A673 (cell line): Measurements from ENCODE around the gene SMIM5. TPM values are rescaled to one million over a fixed set of nuclear protein-coding genes. Genes with fewer than 3 reads are reported as not detected.

ENCODE experiments used
- BruUV-seq: library from RNA; stranded (reverse); fragments of 400-500 nt; replicated peaks from 2 replicates; lab custom pipeline; 2021; lab: Mats Ljungman, UMichigan
- CTCF ChIA-PET: fragments of 300-600 bp; sonication (Branson Sonifier 250); formaldehyde crosslinking; loops from one replicate; lab custom pipeline; 2022; ENCODE audit warnings: antibody characterized with exemption; lab: Charles Lee
- POLR2A ChIA-PET: fragments of 300-600 bp; sonication (Branson Sonifier 250); formaldehyde crosslinking; loops from one replicate; lab custom pipeline; 2022; ENCODE audit warnings: antibody characterized with exemption; ENCODE audit not compliant: low non-redundant PET; lab: Charles Lee
- DNase-seq: peaks from one replicate; pipeline ENCODE4 v3.0.0-alpha.2; 2015; ENCODE audit warnings: low spot score
- H3K27ac ChIP-seq: fragments of 200-600 bp; sonication (generic); 2 replicates; pipeline ENCODE4 v1.5.1; 2016; ENCODE audit warnings: mixed run types, low read depth, mild to moderate bottlenecking, mixed read lengths, antibody characterized with exemption, low read length; ENCODE audit not compliant: poor library complexity, severe bottlenecking
- H3K27me3 ChIP-seq: fragments of 200-600 bp; sonication (generic); replicated peaks from 2 replicates; pipeline ENCODE4 v1.6.1; 2017; ENCODE audit warnings: mixed run types, low read depth, mild to moderate bottlenecking, mixed read lengths, antibody characterized with exemption, low read length; ENCODE audit not compliant: insufficient read depth, poor library complexity
- H3K36me3 ChIP-seq: fragments of 200-600 bp; sonication (generic); 2 replicates; pipeline ENCODE4 v1.6.1; 2016; ENCODE audit warnings: mixed run types, mild to moderate bottlenecking, mixed read lengths, antibody characterized with exemption, low read length; ENCODE audit not compliant: insufficient read depth, poor library complexity, severe bottlenecking
- H3K4me1 ChIP-seq: fragments of 200-600 bp; sonication (generic); 2 replicates; pipeline ENCODE4 v1.6.1; 2017; ENCODE audit warnings: mixed run types, mild to moderate bottlenecking, mixed read lengths, antibody characterized with exemption, low read length; ENCODE audit not compliant: insufficient read depth, poor library complexity, severe bottlenecking
- H3K4me3 ChIP-seq: fragments of 200-600 bp; sonication (generic); 2 replicates; pipeline ENCODE4 v1.5.1; 2016; ENCODE audit warnings: low read depth, mixed run types, mild to moderate bottlenecking, mixed read lengths, low read length; ENCODE audit not compliant: poor library complexity, severe bottlenecking
- H3K9me3 ChIP-seq: fragments of 200-600 bp; sonication (generic); 2 replicates; pipeline ENCODE4 v1.6.1; 2016; ENCODE audit warnings: mixed run types, low read depth, mild to moderate bottlenecking, mixed read lengths, antibody characterized with exemption, low read length; ENCODE audit not compliant: poor library complexity, severe bottlenecking
- EZH2 ChIP-seq: fragments of 200-600 bp; sonication (generic); IDR thresholded peaks from 2 replicates; pipeline ENCODE4 v1.6.1; 2017; ENCODE audit warnings: borderline replicate concordance, low read depth, mild to moderate bottlenecking, mixed read lengths, antibody characterized with exemption, low read length; ENCODE audit not compliant: poor library complexity, severe bottlenecking
- intact Hi-C: fragments of 100-400 bp; cut with micrococcal nuclease; formaldehyde crosslinking; loops from one replicate; pipeline ENCODE4 v1.10.0; 2022; ENCODE audit not compliant: unreplicated experiment
- total RNA-seq: library from RNA; stranded (reverse); gene quantifications from 2 replicates; pipeline ENCODE4 v1.2.3, GENCODE V29; 2021
- TF ChIP-seq, protein P1 (sequence below): fragments of 300-800, 200-600 bp; sonication (generic); conservative IDR thresholded peaks from 2 replicates; pipeline ENCODE4 v1.5.1; 2017; ENCODE audit warnings: low read depth, mild to moderate bottlenecking, antibody characterized with exemption, low read length, moderate library complexity, mixed read lengths

The SMIM5 gene
- total RNA-seq, 1 experiment from 2014 or later, result not detected

DNA sequence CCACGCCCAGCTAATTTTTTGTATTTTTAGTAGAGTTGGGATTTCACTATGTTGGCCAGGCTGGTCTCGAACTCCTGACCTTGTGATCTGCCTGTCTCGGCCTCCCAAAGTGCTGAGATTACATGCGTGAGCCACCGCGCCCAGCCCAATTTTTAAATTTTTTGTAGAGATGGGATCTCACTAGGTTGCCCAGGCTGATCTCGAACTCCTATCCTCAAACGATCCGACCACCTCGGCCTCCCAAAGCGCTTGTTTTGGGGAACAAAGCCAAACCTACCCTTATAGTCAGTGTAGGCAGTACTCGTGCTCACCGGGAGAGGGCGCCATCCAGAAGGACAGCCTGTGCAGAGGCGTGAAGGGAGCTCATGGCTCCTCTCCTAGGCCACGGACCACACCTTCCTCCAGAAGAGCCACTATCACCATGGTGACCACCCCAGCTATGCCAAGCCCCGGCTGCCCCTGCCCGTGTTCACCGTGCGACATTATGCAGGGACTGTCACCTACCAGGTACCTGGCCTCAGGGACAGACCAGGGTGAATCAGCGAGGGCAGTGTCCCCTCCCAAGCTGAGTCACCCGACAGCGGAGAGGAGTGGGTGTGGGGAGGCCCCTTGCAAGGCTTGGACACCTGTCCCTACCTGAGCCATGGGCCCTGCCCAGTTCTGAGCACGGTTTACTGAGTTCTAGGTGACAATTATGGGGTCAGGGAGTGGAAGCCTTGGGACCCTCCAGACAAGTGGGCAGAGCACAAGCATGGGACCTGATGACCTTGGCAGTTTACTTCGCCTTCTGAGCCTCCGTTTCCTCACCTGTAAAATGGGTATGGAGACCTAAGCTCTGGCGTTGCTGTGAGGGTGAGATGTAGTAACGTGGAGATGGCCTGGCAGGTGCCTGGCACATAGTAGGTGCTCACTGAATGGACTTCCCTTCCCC lies 31.9 kb upstream of the SMIM5 start:
- H3K9me3 ChIP-seq, result no peaks in the 10 kb centered on the region
- intact Hi-C loops, result no loop called here
- H3K4me1 ChIP-seq, result no peaks in the 10 kb centered on the region
- no peaks in the 10 kb centered on the region for H3K27me3 ChIP-seq
- BruUV-seq, result no TSS peak
- no peaks in the 10 kb centered on the region for H3K36me3 ChIP-seq
- H3K4me3 ChIP-seq, result no peak overlapping the region
- ChIA-PET POLR2A (no interaction called here), CTCF (interaction anchor here (0.6 to 1.2 kb wide), 18 partner anchors 10 to 418 kb away, joined by 3 to 10 read pairs (median 4); partner anchors contain the start of gene SMIM5)
- H3K27ac ChIP-seq, result no peak overlapping the region
- TF ChIP-seq, protein P1, sequence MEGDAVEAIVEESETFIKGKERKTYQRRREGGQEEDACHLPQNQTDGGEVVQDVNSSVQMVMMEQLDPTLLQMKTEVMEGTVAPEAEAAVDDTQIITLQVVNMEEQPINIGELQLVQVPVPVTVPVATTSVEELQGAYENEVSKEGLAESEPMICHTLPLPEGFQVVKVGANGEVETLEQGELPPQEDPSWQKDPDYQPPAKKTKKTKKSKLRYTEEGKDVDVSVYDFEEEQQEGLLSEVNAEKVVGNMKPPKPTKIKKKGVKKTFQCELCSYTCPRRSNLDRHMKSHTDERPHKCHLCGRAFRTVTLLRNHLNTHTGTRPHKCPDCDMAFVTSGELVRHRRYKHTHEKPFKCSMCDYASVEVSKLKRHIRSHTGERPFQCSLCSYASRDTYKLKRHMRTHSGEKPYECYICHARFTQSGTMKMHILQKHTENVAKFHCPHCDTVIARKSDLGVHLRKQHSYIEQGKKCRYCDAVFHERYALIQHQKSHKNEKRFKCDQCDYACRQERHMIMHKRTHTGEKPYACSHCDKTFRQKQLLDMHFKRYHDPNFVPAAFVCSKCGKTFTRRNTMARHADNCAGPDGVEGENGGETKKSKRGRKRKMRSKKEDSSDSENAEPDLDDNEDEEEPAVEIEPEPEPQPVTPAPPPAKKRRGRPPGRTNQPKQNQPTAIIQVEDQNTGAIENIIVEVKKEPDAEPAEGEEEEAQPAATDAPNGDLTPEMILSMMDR, result peak; percentile 91
- TF ChIP-seq EZH2, result no peak
- DNase-seq, result peak; percentile 79

DNA sequence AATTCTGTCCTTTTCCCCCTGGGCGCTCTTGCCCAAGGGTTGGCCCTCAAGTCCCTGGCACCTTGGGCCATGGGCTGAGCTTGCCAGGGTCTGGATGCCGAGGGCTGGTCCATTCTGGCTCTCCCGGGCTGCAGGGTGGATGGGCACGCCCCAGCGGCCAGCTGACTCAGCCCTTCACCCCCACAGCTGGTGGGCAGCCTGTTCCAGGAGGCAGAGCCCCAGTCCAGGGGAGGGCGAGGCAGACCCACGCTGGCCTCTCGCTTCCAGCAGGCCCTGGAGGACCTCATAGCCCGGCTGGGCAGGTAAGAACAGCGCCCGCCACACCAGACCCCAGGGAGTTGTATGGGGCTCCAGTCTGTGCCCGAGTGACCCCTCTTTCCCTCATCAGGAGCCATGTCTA lies 30.6 kb upstream of the SMIM5 start:
- BruUV-seq, result no TSS peak
- TF ChIP-seq, protein P1, result no peak
- no peak for TF ChIP-seq EZH2
- DNase-seq, result no peak
- intact Hi-C loops, result no loop called here
- Histone ChIP-seq H3K27me3 (no peaks in the 10 kb centered on the region), H3K9me3 (no peaks in the 10 kb centered on the region), H3K4me1 (no peaks in the 10 kb centered on the region), H3K36me3 (no peaks in the 10 kb centered on the region), H3K4me3 (no peak overlapping the region), H3K27ac (no peak overlapping the region)
- CTCF ChIA-PET, result no interaction called here
- POLR2A ChIA-PET, result interaction anchor here (0.6 to 0.7 kb wide), 2 partner anchors 9 to 136 kb away, joined by 3 to 5 read pairs; no protein-coding TSS in a partner anchor

DNA sequence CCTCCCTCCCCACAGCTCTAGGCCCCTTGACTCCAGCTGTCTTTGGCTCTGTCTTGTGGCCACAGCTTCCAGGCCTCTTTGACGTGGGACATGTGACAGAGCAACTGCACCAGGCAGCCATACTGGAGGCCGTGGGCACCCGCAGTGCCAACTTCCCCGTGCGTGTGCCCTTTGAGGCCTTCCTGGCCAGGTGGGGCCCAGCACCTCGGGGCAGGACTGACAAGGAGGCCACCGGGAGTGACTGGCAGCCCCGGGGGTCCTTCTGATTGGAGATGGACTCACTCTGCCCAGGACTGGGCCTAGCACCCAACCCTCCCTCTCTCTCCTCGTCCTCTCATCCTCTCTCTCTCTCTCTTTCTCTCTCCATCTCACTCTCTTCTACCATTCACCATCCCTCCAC lies 30.1 kb upstream of the SMIM5 start:
- no peak for TF ChIP-seq EZH2
- TF ChIP-seq, protein P1, result no peak
- no peak for DNase-seq
- H3K4me1 ChIP-seq, result no peaks in the 10 kb centered on the region
- no peaks in the 10 kb centered on the region for H3K27me3 ChIP-seq
- no peaks in the 10 kb centered on the region for H3K9me3 ChIP-seq
- ChIA-PET POLR2A (interaction anchor here (0.7 kb wide), 1 partner anchor 9 kb away, joined by 3 read pairs; no protein-coding TSS in a partner anchor), CTCF (no interaction called here)
- H3K27ac ChIP-seq, result no peak overlapping the region
- no peaks in the 10 kb centered on the region for H3K36me3 ChIP-seq
- BruUV-seq, result no TSS peak
- intact Hi-C loops, result no loop called here
- no peak overlapping the region for H3K4me3 ChIP-seq
